Peyer's patch (tissue), 4 donors: Measurements from ENCODE around the gene PLXNB2.

Source experiments
- POLR2A ChIP-seq, 2 donors: fragments of 450-650 bp; IDR thresholded peaks; one replicate each; pipeline ENCODE4 v1.5.1; 2017; ENCODE audit warnings: antibody characterized with exemption in 2 of 2, mild to moderate bottlenecking in 2 of 2, moderate library complexity in 2 of 2
- TF ChIP-seq, protein P1 (sequence below), 6 experiments: fragments of 450-650 bp in 4 of 6; fragments of 200-600 bp in 2 of 6; sonication (generic) in 1 of 6; IDR thresholded peaks; one replicate each; pipeline ENCODE4 v1.5.1; 2017 to 2019; ENCODE audit warnings: antibody characterized with exemption in 6 of 6, mild to moderate bottlenecking in 3 of 6, moderate library complexity in 1 of 6

- TF ChIP-seq, protein P1, sequence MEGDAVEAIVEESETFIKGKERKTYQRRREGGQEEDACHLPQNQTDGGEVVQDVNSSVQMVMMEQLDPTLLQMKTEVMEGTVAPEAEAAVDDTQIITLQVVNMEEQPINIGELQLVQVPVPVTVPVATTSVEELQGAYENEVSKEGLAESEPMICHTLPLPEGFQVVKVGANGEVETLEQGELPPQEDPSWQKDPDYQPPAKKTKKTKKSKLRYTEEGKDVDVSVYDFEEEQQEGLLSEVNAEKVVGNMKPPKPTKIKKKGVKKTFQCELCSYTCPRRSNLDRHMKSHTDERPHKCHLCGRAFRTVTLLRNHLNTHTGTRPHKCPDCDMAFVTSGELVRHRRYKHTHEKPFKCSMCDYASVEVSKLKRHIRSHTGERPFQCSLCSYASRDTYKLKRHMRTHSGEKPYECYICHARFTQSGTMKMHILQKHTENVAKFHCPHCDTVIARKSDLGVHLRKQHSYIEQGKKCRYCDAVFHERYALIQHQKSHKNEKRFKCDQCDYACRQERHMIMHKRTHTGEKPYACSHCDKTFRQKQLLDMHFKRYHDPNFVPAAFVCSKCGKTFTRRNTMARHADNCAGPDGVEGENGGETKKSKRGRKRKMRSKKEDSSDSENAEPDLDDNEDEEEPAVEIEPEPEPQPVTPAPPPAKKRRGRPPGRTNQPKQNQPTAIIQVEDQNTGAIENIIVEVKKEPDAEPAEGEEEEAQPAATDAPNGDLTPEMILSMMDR (IDR thresholded peaks at IDR 0.05), result no peak
- no peak for TF ChIP-seq POLR2A (IDR thresholded peaks at IDR 0.05)
Observed at GRCh38 chr22:50238755-50239154, 68.7 kb downstream of the PLXNB2 start.
